ENCODE data around the gene LRSAM1. TPM values are rescaled to one million over a fixed set of nuclear protein-coding genes. Genes with fewer than 3 reads are reported as not detected.

The LRSAM1 gene
- total RNA-seq (10 to 100 TPM; 21.9 to 42.2 (median 31.6) TPM), polyA plus RNA-seq (10 to 100 TPM; 22.2 to 38.0 TPM)
- long read RNA-seq, donor 1, transcript LRSAM1-201 (26 exons, 3,146 nt), result major isoform, 57 of 115 reads
- long read RNA-seq, donor 1, transcript LRSAM1-202 (25 exons, 3,376 nt), result minor isoform, 25 of 115 reads
- long read RNA-seq, donor 1, partial matches to known transcripts, result 22 of 115 reads
- long read RNA-seq, donor 1, other reads (novel, unspliced or antisense), result 11 of 115 reads
- long read RNA-seq, donor 2, transcript LRSAM1-201 (26 exons, 3,146 nt), result major isoform, 169 of 365 reads
- long read RNA-seq, donor 2, transcript LRSAM1-202 (25 exons, 3,376 nt), result minor isoform, 27 of 365 reads
- long read RNA-seq, donor 2, partial matches to known transcripts, result 133 of 365 reads
- long read RNA-seq, donor 2, other reads (novel, unspliced or antisense), result 36 of 365 reads
- long read RNA-seq, donor 3, transcript LRSAM1-201 (26 exons, 3,146 nt), result major isoform, 67 of 122 reads
- long read RNA-seq, donor 3, transcript LRSAM1-202 (25 exons, 3,376 nt), result minor isoform, 23 of 122 reads
- long read RNA-seq, donor 3, partial matches to known transcripts, result 17 of 122 reads
- long read RNA-seq, donor 3, other reads (novel, unspliced or antisense), result 15 of 122 reads

DNA sequence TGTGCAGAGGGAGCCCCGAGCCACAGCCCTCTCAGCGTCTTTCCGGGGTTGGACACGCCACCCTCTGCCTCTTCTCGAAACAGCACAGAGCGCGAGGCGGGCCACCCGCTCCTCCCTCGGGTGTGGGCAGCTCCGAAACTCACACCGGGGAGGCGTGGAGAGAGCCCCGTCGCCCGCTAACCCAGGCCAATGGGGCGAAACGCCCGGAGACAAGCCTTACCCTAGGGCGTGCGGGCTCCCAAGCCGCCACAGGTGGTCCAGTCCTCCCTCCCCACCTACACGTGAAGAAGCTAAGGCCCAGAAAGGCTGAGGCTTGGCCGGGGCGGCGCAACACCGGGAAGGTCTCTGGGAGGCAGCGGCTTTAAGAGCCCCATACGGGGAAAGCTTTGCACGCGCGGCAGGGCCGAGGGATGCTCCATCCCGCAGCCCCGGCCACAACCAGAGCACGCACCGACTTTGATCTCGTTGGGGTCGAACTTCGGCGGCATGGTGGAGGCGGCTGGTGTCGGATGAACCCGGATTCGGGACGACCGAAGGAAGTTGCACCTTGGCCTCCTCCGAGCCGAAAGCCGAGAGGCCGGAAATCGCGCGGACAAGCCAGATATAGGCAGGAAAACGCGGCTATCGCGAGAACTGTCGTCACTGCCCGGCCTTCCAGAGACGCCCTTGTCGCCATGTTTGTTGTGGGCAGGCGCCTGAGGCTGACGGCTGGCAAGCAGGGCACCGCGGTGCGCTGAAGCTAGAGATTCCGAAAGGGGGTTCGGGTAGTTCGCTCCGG is at the start of gene LRSAM1, which contains the start of gene RPL12:
TSS of gene LRSAM1 (plus strand) at position 681 of the 778 bp plus-strand sequence. CDS start 3,018 bp downstream, outside the sequence.
TSS of gene RPL12 (minus strand) at position 577 of the 778 bp plus-strand sequence. CDS start at position 488, 89 bp downstream.
- peak within 1 kb of the TSS; percentile 90 to 98 (median 95) for H3K27ac ChIP-seq
- ATAC-seq (peak; percentile 75 to 87 (median 78)), DNase-seq (peak; percentile 96 to 99 (median 97))
- H3K9me3 ChIP-seq, result no peaks in the 10 kb centered on the region
- intact Hi-C loops (cut with DNase I), result loop anchor here in 4 of 10 donors (1.0 to 10.0 kb wide), 3 partner anchors 27 to 226 kb away; partner anchors contain the start of genes ZNF79 (in 3 of the 4) and SLC2A8 (in 1 of the 4)
- peaks cover 0 to 56% (median 47%) of the 10 kb centered on the region in 9 donors for H3K36me3 ChIP-seq
- TF ChIP-seq, protein P1, sequence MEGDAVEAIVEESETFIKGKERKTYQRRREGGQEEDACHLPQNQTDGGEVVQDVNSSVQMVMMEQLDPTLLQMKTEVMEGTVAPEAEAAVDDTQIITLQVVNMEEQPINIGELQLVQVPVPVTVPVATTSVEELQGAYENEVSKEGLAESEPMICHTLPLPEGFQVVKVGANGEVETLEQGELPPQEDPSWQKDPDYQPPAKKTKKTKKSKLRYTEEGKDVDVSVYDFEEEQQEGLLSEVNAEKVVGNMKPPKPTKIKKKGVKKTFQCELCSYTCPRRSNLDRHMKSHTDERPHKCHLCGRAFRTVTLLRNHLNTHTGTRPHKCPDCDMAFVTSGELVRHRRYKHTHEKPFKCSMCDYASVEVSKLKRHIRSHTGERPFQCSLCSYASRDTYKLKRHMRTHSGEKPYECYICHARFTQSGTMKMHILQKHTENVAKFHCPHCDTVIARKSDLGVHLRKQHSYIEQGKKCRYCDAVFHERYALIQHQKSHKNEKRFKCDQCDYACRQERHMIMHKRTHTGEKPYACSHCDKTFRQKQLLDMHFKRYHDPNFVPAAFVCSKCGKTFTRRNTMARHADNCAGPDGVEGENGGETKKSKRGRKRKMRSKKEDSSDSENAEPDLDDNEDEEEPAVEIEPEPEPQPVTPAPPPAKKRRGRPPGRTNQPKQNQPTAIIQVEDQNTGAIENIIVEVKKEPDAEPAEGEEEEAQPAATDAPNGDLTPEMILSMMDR (IDR thresholded peaks at IDR 0.05), result peak in 3 of 12 donors; percentile 11 to 27 (median 24)
- TF ChIP-seq POLR2A (IDR thresholded peaks at IDR 0.05), result peak; percentile 89 to 99
- H3K4me3 ChIP-seq, result peak within 1 kb of the TSS; percentile 64 to 93 (median 89)
- H3K4me1 ChIP-seq, result peaks cover 7 to 58% (median 36%) of the 10 kb centered on the region in 12 donors
- no peaks in the 10 kb centered on the region for H3K27me3 ChIP-seq
- WGBS, 4 donors, result 1 to 2% (median 1%) methylated on average over 23 to 71 of the region's 71 CpGs

DNA sequence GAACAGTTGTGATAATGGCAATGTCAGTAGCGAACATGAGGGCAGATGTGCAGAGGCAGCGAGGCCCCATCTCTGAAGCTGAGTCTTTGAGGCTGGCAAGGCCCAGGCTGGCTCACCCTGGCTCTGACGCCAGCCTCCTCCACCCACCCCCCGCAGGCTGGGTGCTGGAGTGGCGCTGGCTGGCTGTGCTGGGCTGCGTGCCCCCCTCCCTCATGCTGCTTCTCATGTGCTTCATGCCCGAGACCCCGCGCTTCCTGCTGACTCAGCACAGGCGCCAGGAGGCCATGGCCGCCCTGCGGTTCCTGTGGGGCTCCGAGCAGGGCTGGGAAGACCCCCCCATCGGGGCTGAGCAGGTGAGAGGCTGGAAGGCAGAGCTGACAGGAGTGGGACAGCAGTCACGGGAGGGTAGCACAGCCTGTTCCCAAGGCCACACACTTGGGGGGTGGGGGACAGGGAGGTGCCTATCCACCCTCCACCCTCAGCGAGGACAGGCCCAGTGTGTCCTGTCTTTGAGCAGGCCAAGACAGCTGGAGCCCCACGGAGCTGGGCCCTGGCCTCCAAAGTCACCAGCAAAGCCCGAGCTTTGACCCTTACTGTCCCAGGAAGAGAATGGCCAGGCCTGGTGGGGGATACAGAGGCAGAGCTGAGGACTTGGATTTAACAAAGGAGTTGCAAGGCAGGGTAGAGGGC is 48.8 kb upstream of the LRSAM1 start:
- TF ChIP-seq, protein P1 (IDR thresholded peaks at IDR 0.05), result no peak
- no peak for TF ChIP-seq POLR2A (IDR thresholded peaks at IDR 0.05)
- H3K9me3 ChIP-seq, result no peaks in the 10 kb centered on the region
- H3K36me3 ChIP-seq, result peaks cover 0 to 64% (median 39%) of the 10 kb centered on the region in 9 donors
- H3K4me3 ChIP-seq, result no peak overlapping the region
- H3K27me3 ChIP-seq, result no peaks in the 10 kb centered on the region
- no peak for ATAC-seq
- peak overlapping the region in 1 of 12 donors; percentile 12 for H3K27ac ChIP-seq
- WGBS, 4 donors, result 83 to 90% (median 84%) methylated on average over 8 to 18 of the region's 18 CpGs
- H3K4me1 ChIP-seq, result peaks cover 0 to 30% (median 17%) of the 10 kb centered on the region in 12 donors
- intact Hi-C loops (cut with DNase I), result no loop called here
- DNase-seq, result no peak

DNA sequence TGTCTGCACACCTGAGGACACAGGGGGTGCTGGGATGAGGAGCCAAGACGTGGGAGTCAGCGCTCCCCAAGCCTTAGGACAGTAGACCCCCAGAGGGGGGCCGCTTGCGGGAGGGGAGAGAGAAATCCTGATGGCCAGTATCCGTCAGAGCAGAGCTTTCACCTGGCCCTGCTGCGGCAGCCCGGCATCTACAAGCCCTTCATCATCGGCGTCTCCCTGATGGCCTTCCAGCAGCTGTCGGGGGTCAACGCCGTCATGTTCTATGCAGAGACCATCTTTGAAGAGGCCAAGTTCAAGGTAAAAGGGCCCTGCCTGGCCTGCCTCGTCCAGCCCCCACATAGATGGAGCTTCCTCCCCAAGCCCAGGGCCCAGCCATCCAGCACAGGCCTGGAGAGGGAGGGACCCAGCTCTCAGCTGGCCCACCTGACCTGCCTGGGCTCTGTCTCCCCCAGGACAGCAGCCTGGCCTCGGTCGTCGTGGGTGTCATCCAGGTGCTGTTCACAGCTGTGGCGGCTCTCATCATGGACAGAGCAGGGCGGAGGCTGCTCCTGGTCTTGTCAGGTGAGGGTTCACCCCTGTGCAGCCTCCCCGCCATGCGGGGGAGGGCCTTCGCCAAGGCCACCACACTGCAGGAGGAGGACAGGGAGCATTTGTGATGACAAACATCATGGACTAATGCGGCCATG is 47.7 kb upstream of the LRSAM1 start:
- intact Hi-C loops (cut with DNase I), result no loop called here
- Histone ChIP-seq H3K36me3 (peaks cover 0 to 64% (median 39%) of the 10 kb centered on the region in 9 donors), H3K9me3 (no peaks in the 10 kb centered on the region), H3K4me1 (peaks cover 0 to 22% (median 13%) of the 10 kb centered on the region in 12 donors), H3K27me3 (no peaks in the 10 kb centered on the region), H3K27ac (peak overlapping the region in 1 of 12 donors; percentile 5), H3K4me3 (no peak overlapping the region)
- DNase-seq (no peak), ATAC-seq (no peak)
- no peak for TF ChIP-seq POLR2A (IDR thresholded peaks at IDR 0.05)
- TF ChIP-seq, protein P1 (IDR thresholded peaks at IDR 0.05), result no peak
- 90 to 98% (median 93%) methylated on average over 17 to 22 of the region's 22 CpGs for WGBS, 4 donors
